Activated CD4-positive, alpha-beta T cell treated with anti-CD3 and anti-CD28 coated beads, Interleukin-2, amount 10 ng/mL, durations not matched to agents 7 days and 5 days (primary cell): ENCODE data around the gene RAC2. TPM values are rescaled to one million over a fixed set of nuclear protein-coding genes. Genes with fewer than 3 reads are reported as not detected.

Experiments used
- CTCF ChIA-PET: fragments of 350-600 bp; sonication (Branson Sonifier 250); formaldehyde crosslinking; loops from one replicate; lab custom pipeline; 2021; ENCODE audit warnings: antibody characterized with exemption; lab: Charles Lee
- POLR2A ChIA-PET: fragments of 350-600 bp; sonication (Branson Sonifier 250); formaldehyde crosslinking; loops from one replicate; lab custom pipeline; 2021; ENCODE audit warnings: antibody characterized with exemption; lab: Charles Lee
- DNase-seq: peaks from one replicate; pipeline ENCODE4 v3.0.0-alpha.2; 2020
- H3K27ac Mint-ChIP-seq: one replicate; pipeline ENCODE4 v1.8.0; 2021; ENCODE audit warnings: mild to moderate bottlenecking, moderate library complexity, mixed read lengths
- H3K27me3 Mint-ChIP-seq: one replicate; pipeline ENCODE4 v1.8.0; 2021; ENCODE audit warnings: mixed read lengths
- H3K36me3 Mint-ChIP-seq: one replicate; pipeline ENCODE4 v1.8.0; 2021; ENCODE audit warnings: low read depth, mixed read lengths
- H3K4me1 Mint-ChIP-seq: one replicate; pipeline ENCODE4 v1.8.0; 2021; ENCODE audit warnings: mixed read lengths
- H3K4me3 Mint-ChIP-seq: one replicate; pipeline ENCODE4 v1.8.0; 2021; ENCODE audit warnings: mild to moderate bottlenecking, moderate library complexity, mixed read lengths
- H3K9me3 Mint-ChIP-seq: one replicate; pipeline ENCODE4 v1.8.0; 2021; ENCODE audit warnings: mixed read lengths
- total RNA-seq, 2 experiments: library from RNA; stranded (reverse); gene quantifications; one replicate each; pipeline ENCODE4 v1.2.3, GENCODE V29; 2021

Gene RAC2
- total RNA-seq, 2 experiments from 2014 or later: 1,015 to 1,117 TPM

GRCh38 chr22:37178350-37179125, 65.5 kb downstream of the RAC2 start:
- ChIA-PET CTCF (interaction anchor here (0.5 to 3.1 kb wide), 4 partner anchors 9 to 69 kb away, joined by 3 to 7 read pairs (median 6); partner anchors contain the start of gene TMPRSS6), POLR2A (interaction anchor here (0.6 kb wide), 1 partner anchor 21 kb away, joined by 3 read pairs; no protein-coding TSS in a partner anchor)
- Mint-ChIP-seq H3K27me3 (peaks cover 20% of the 10 kb centered on the region), H3K36me3 (no peaks in the 10 kb centered on the region), H3K27ac (no peak overlapping the region), H3K4me1 (peaks cover 20% of the 10 kb centered on the region), H3K9me3 (no peaks in the 10 kb centered on the region), H3K4me3 (no peak overlapping the region)
- DNase-seq: no peak

- POLR2A ChIA-PET: no interaction called here
These were observed 66.3 kb downstream of the RAC2 start for GRCh38 chr22:37177755-37178154.

GRCh38 chr22:37177221-37177620, 66.8 kb downstream of the RAC2 start:
- POLR2A ChIA-PET: no interaction called here
- CTCF ChIA-PET: interaction anchor here (1.1 to 1.5 kb wide), 3 partner anchors 10 to 22 kb away, joined by 3 to 6 read pairs (median 5); no protein-coding TSS in a partner anchor
- Mint-ChIP-seq H3K4me3 (no peak overlapping the region), H3K36me3 (no peaks in the 10 kb centered on the region), H3K27me3 (peaks cover 20% of the 10 kb centered on the region), H3K4me1 (peaks cover 15% of the 10 kb centered on the region), H3K9me3 (no peaks in the 10 kb centered on the region), H3K27ac (no peak overlapping the region)
- DNase-seq: no peak

More at GRCh38 chr22:37177755-37178154, 66.3 kb downstream of the RAC2 start:
- CTCF ChIA-PET: interaction anchor here (1.1 to 1.5 kb wide), 3 partner anchors 9 to 22 kb away, joined by 3 to 6 read pairs (median 5); no protein-coding TSS in a partner anchor
- Mint-ChIP-seq H3K36me3 (no peaks in the 10 kb centered on the region), H3K27ac (no peak overlapping the region), H3K9me3 (no peaks in the 10 kb centered on the region), H3K27me3 (peaks cover 20% of the 10 kb centered on the region), H3K4me3 (no peak overlapping the region), H3K4me1 (peaks cover 15% of the 10 kb centered on the region)
- no peak for DNase-seq

- no peak overlapping the region for H3K4me3 Mint-ChIP-seq
- POLR2A ChIA-PET: no interaction called here
- no peaks in the 10 kb centered on the region for H3K9me3 Mint-ChIP-seq
- no peaks in the 10 kb centered on the region for H3K36me3 Mint-ChIP-seq
- peaks cover 20% of the 10 kb centered on the region for H3K27me3 Mint-ChIP-seq
- no peak for DNase-seq
- CTCF ChIA-PET: interaction anchor here (1.2 to 2.4 kb wide), 2 partner anchors 10 to 21 kb away, joined by 3 to 10 read pairs; no protein-coding TSS in a partner anchor
- peaks cover 15% of the 10 kb centered on the region for H3K4me1 Mint-ChIP-seq
- peak overlapping the region; percentile 66 for H3K27ac Mint-ChIP-seq
These were observed 67.5 kb downstream of the RAC2 start for GRCh38 chr22:37176464-37177061.

- ChIA-PET POLR2A (no interaction called here), CTCF (interaction anchor here (2.4 kb wide), 1 partner anchor 9 kb away, joined by 10 read pairs; no protein-coding TSS in a partner anchor)
- H3K4me3 Mint-ChIP-seq: no peak overlapping the region
- no peak for DNase-seq
- peaks cover 17% of the 10 kb centered on the region for H3K4me1 Mint-ChIP-seq
- H3K36me3 Mint-ChIP-seq: no peaks in the 10 kb centered on the region
- H3K27me3 Mint-ChIP-seq: peaks cover 20% of the 10 kb centered on the region
- no peaks in the 10 kb centered on the region for H3K9me3 Mint-ChIP-seq
- H3K27ac Mint-ChIP-seq: peak overlapping the region; percentile 66
These were observed 68.4 kb downstream of the RAC2 start for GRCh38 chr22:37175414-37176281.

Other genes with a start within 250 kb of the RAC2 start
- gene TST, start 224.8 kb downstream of the RAC2 start, total RNA-seq: 1 to 10 TPM; 2.4 to 3.4 TPM
- 10 to 100 TPM; 15.6 to 18.8 TPM for gene MPST, start 224.5 kb downstream of the RAC2 start, total RNA-seq
- gene KCTD17, start 192.5 kb downstream of the RAC2 start, total RNA-seq: 10 to 100 TPM; 25.7 to 29.7 TPM
- under 1 TPM; 0.50 to 0.73 TPM for gene TMPRSS6, start 134.6 kb downstream of the RAC2 start, total RNA-seq
- 100 to 1,000 TPM; 100 to 115 TPM for gene IL2RB, start 94.4 kb downstream of the RAC2 start, total RNA-seq
- 1 to 10 TPM; 7.6 to 8.3 TPM for gene C1QTNF6, start 56.0 kb downstream of the RAC2 start, total RNA-seq
- 10 to 100 TPM; 10.1 to 10.2 TPM for gene SSTR3, start 31.8 kb downstream of the RAC2 start, total RNA-seq
- gene CYTH4, start 38.2 kb upstream of the RAC2 start, total RNA-seq: 100 to 1,000 TPM; 106 to 110 TPM
- gene ELFN2, start 183.2 kb upstream of the RAC2 start, total RNA-seq: under 1 TPM; 0.10 to 0.23 TPM
- 100 to 1,000 TPM; 218 to 219 TPM for gene MFNG, start 242.1 kb upstream of the RAC2 start, total RNA-seq